IPS-20b (cell line): ENCODE results near the gene FAM240B.

Experiments
- H3K27ac ChIP-seq: one replicate; pipeline ENCODE4 v1.5.1; 2013; ENCODE audit warnings: low read length
- H3K27me3 ChIP-seq: 2 replicates; pipeline ENCODE4 v1.6.1; 2013; ENCODE audit warnings: mild to moderate bottlenecking, low read length, inconsistent platforms; ENCODE audit not compliant: insufficient read depth
- H3K36me3 ChIP-seq: 2 replicates; pipeline ENCODE4 v1.6.1; 2013; ENCODE audit warnings: low read depth, mild to moderate bottlenecking, inconsistent platforms, low read length, moderate library complexity; ENCODE audit not compliant: insufficient read depth
- H3K4me1 ChIP-seq: 2 replicates; pipeline ENCODE4 v1.6.1; 2013; ENCODE audit warnings: mild to moderate bottlenecking, control low read depth, inconsistent platforms, low read length, moderate library complexity; ENCODE audit not compliant: insufficient read depth
- H3K4me3 ChIP-seq: 2 replicates; pipeline ENCODE4 v1.5.1; 2013; ENCODE audit warnings: mild to moderate bottlenecking, low read length, inconsistent platforms
- H3K9ac ChIP-seq: 2 replicates; pipeline ENCODE4 v1.6.1; 2013; ENCODE audit warnings: low read depth, mild to moderate bottlenecking, inconsistent platforms, low read length, moderate library complexity
- H3K9me3 ChIP-seq: 2 replicates; pipeline ENCODE4 v1.6.1; 2013; ENCODE audit warnings: mild to moderate bottlenecking, low read depth, low read length, inconsistent platforms; ENCODE audit not compliant: insufficient read depth

Gene FAM240B

DNA sequence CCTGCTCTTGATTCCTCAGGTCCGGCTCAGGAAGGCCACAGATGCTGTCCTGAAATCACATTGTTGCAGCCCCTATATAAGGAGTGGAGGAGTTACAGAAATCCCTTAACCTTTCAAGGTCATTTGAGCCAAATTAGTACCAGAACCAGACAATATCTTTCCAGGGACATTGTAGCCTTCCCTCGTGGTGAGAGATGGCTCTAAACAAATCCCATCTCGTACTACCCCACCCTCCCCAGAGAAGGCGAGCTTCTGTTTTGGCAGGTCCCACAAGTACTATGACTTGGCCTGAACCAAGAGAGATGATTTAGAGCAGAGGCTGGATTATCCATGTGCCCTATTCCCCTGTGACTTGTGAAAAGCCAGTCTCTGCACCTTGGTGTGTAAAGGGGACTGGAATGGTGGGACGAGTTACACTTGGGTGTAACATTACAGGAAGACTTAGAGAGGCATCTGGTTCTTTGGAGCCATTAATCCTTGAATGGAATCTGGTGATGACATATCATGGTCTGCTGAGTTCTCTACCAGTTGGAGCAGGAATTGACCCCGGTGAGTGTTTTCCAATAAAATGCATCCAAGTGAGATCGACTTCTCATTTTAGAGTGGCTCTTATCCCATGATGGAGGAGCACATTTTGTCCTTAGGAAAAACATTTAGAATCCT, at the start of gene FAM240B:
Gene FAM240B (minus strand): TSS at position 51 of the 663 bp plus-strand sequence. CDS start 16,134 bp downstream, outside the sequence.
- no peaks in the 10 kb centered on the region for H3K9me3 ChIP-seq
- no peaks in the 10 kb centered on the region for H3K27me3 ChIP-seq
- H3K4me3 ChIP-seq: no peak within 1 kb of the TSS
- no peak within 1 kb of the TSS for H3K27ac ChIP-seq
- no peaks in the 10 kb centered on the region for H3K36me3 ChIP-seq
- H3K4me1 ChIP-seq: 0 out of 2 replicates have a peak, but pooled peaks cover 3% of the 10 kb centered on the region
- H3K9ac ChIP-seq: no peak within 1 kb of the TSS

DNA sequence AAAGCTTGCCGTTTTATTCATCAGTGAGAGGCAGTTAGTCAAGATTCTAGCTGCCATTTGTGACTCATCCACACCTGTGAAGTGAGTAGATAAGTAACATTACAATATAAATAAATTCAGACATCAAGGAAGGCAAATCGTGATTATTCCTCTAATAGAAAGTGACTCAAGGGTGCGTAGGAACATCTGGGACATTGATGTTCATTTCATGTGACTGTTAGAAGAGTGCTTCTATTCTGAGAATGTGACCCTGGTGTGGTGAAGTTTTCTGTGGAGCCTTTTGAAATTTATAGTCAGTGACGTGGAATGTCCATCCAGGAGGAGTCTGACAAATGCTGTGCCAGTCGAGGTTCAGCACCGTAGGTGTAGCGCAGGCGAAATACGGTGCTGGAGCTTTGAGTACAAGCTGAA, 48.4 kb upstream of the FAM240B start:
- no peaks in the 10 kb centered on the region for H3K4me1 ChIP-seq
- no peak overlapping the region for H3K9ac ChIP-seq
- no peaks in the 10 kb centered on the region for H3K36me3 ChIP-seq
- H3K27ac ChIP-seq: no peak overlapping the region
- H3K27me3 ChIP-seq: no peaks in the 10 kb centered on the region
- H3K9me3 ChIP-seq: no peaks in the 10 kb centered on the region; the same call in 1 of the 2 replicates
- H3K4me3 ChIP-seq: no peak overlapping the region

DNA sequence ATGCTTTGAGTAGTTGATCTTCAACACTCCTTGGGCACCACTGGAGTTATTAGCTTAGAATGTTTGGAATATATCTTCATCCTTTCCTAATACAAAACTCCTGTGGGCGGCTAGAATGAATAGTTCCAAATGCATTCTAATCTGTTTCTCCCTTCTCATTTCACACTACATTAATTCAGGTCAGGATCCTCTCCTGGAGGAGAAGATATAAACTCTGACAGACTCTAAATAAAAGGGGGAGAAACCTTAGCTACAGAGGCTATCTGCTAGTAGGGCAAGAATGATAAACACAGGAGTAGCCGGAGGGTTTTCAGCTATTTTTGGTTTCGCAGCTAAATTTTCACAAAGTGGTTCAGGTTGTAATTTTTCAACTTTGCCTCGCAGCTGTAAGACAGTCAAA, 45.2 kb upstream of the FAM240B start:
- Histone ChIP-seq H3K27me3 (no peaks in the 10 kb centered on the region), H3K9me3 (no peaks in the 10 kb centered on the region; the same call in 1 of the 2 replicates), H3K36me3 (no peaks in the 10 kb centered on the region), H3K4me1 (peaks cover 17% of the 10 kb centered on the region; the same call in 1 of the 2 replicates), H3K27ac (no peak overlapping the region), H3K9ac (no peak overlapping the region), H3K4me3 (no peak overlapping the region)

DNA sequence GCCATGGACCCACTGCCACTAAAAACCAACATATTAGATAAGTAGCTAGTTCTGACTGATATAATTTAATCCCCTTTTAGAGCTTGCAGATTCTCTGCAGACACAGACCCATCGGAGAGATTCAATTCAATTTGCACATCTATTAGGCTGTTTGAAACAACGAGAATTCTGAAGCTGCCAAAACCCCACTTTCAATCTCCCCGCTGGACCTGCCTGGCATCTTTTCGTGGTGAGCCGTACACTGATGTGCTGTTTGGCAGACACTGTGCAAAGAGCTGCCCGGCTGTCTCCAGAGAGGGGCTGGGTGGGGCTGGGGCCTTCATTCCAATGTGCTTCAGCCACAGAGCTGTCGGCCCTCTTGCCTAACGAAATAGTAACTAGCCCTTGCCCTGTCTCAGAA, 42.1 kb upstream of the FAM240B start:
- Histone ChIP-seq H3K4me1 (peaks cover 17% of the 10 kb centered on the region; the same call in 1 of the 2 replicates), H3K27ac (no peak overlapping the region), H3K9me3 (no peaks in the 10 kb centered on the region), H3K9ac (peak overlapping the region; percentile 17; the same call in 1 of the 2 replicates), H3K36me3 (no peaks in the 10 kb centered on the region), H3K27me3 (no peaks in the 10 kb centered on the region), H3K4me3 (no peak overlapping the region; the same call in 1 of the 2 replicates)

DNA sequence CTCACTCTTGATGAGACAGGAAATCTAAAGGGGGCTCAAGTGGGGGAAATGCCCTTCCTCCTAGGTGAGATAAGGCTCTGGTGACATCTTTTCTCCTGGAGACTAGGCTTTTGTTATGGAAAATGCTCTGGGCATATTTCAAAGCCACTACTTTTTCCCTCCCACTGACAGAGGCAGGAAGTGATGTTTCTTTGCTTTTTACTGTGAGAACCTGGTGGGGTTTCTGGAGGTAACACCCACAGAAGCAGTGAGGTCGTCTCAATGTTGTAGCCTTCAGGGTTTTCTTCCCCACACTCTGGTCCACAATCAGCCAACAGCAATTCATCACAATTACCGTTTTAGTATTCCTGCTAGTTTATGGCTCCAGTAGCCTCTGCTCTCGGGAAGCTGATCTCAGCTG, 41.4 kb upstream of the FAM240B start:
- H3K27me3 ChIP-seq: no peaks in the 10 kb centered on the region
- peak overlapping the region; percentile 52 for H3K27ac ChIP-seq
- H3K36me3 ChIP-seq: no peaks in the 10 kb centered on the region
- peaks cover 17% of the 10 kb centered on the region; the same call in 1 of the 2 replicates for H3K4me1 ChIP-seq
- peak overlapping the region; percentile 29; the same call in 1 of the 2 replicates for H3K9ac ChIP-seq
- H3K4me3 ChIP-seq: peak overlapping the region; percentile 25
- H3K9me3 ChIP-seq: no peaks in the 10 kb centered on the region

DNA sequence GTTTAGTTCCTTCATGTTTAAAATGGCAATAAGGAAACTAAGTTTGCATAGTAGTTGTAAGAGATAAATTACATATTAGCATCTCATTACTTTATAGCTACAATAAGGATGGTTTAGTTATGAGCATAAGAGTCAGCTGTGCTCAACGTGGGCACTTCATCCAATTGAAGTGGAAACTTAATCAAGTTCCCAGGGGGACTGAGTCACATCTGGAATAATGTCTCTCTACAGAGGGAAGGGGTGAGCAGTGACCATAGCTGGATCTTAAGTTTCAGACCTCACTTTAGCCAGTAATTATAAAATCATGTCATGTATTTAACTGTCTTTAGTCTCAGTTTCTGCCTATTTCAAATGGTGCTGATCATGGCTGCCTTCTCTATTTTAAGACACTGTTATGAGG, 36.8 kb upstream of the FAM240B start:
- H3K9me3 ChIP-seq: no peaks in the 10 kb centered on the region
- no peaks in the 10 kb centered on the region for H3K36me3 ChIP-seq
- no peak overlapping the region for H3K4me3 ChIP-seq
- H3K27ac ChIP-seq: no peak overlapping the region
- peaks cover 16% of the 10 kb centered on the region for H3K4me1 ChIP-seq
- H3K27me3 ChIP-seq: no peaks in the 10 kb centered on the region
- no peak overlapping the region for H3K9ac ChIP-seq

DNA sequence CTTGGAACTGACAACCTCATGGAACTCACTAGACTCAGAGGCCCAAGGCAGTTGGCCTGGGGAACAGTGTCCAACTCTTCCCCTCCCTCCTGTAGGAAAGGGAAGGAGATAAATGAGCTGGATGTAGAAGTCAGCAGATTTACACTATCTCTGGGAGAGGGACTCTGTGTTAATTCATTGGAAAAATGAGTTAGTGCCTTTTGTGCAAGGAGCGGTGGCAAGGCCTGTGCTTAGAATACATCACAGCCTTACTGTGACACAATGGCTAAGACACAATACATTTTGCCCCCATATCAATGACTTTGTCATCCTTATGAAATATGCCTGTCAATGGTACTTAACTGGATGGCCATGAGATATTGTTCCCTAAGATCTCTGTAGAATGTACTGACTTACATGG, 28.0 kb upstream of the FAM240B start:
- no peaks in the 10 kb centered on the region for H3K27me3 ChIP-seq
- H3K9ac ChIP-seq: no peak overlapping the region
- H3K4me1 ChIP-seq: peaks cover 4% of the 10 kb centered on the region; the same call in 1 of the 2 replicates
- no peak overlapping the region for H3K27ac ChIP-seq
- H3K36me3 ChIP-seq: no peaks in the 10 kb centered on the region
- no peaks in the 10 kb centered on the region for H3K9me3 ChIP-seq
- H3K4me3 ChIP-seq: no peak overlapping the region

DNA sequence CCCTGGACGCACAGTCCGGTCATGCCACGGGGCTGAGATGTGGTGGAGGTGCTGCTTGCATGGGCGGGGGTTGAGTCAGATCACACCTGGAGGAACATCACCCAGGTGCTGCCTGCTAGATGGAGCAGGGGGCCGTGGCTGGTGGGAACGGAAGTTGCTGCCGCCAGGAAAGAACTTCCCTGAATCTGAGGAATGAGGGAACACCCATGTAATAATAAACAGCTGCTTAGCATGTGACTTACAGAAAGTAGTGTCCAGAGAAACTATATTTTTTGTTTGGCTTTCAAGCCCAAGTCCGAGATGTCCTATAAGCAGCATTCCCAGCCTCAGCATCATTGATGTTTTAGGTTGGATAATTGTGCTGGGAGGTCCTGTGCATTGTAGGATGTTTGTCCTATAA, 27.1 kb upstream of the FAM240B start:
- Histone ChIP-seq H3K9ac (no peak overlapping the region), H3K36me3 (no peaks in the 10 kb centered on the region), H3K4me1 (0 out of 2 replicates have a peak, but pooled peaks cover under 1% of the 10 kb centered on the region), H3K27ac (no peak overlapping the region), H3K27me3 (no peaks in the 10 kb centered on the region), H3K4me3 (no peak overlapping the region), H3K9me3 (no peaks in the 10 kb centered on the region)

DNA sequence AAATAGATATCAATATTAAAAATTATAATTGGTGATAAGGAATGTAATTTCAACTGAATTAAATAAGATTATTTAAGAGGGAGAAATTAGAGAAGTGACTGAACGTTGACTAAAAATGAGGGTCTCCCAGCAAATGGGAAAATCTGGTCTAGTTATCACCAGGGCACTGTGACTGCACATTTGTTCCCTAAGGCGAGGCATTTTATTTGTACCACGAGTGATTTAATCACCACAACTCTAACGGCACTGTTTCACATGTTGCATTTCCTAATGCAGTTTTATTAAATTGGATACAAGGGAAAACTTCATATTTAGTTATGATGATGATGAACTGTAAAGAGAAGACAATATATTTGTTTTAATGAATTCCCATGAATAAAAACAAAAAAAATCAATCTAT, 26.4 kb upstream of the FAM240B start:
- H3K27me3 ChIP-seq: no peaks in the 10 kb centered on the region
- no peak overlapping the region for H3K4me3 ChIP-seq
- H3K9me3 ChIP-seq: no peaks in the 10 kb centered on the region
- no peak overlapping the region for H3K27ac ChIP-seq
- no peak overlapping the region for H3K9ac ChIP-seq
- H3K36me3 ChIP-seq: no peaks in the 10 kb centered on the region
- H3K4me1 ChIP-seq: no peaks in the 10 kb centered on the region

DNA sequence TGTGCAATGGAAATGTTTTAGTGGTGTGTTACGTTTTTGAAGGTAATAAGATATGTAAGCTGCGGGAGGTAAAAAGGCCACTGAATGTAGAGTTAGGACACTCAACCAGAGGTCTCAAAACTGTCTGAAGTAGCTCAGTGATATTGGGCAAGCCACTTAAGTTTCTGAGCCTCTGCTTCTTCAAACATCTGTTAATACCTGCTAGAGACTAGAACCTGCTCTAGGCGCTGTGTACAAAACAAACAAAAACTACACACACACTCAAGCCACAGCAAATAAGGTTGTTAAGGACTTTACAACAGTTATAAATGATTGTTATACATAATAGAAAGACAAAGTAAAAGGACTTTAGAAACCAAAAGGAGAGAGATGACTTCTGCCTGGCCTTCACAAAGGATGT, 24.6 kb upstream of the FAM240B start:
- Histone ChIP-seq H3K36me3 (no peaks in the 10 kb centered on the region), H3K27me3 (no peaks in the 10 kb centered on the region), H3K9me3 (no peaks in the 10 kb centered on the region), H3K9ac (no peak overlapping the region), H3K4me1 (no peaks in the 10 kb centered on the region), H3K27ac (no peak overlapping the region), H3K4me3 (no peak overlapping the region)

DNA sequence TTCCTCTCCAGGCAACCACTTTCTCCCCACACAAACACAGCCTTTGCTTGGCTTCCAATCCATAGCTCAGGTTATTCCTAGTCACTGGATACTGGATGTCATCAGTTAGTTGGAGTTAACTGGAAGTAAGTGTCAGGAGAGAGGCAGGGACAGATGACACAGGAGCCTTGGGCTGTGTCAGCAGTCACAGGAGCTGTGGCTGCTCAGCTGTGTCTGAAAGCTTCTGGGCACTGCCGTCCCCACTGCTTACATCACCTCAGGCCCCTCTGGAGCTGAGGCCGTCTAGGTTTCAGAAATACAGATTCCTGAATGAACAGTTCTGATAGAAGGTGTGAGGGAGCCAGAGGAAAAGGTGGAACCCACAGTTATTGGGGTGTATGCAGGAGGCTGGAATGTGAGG, 17.3 kb upstream of the FAM240B start:
- no peaks in the 10 kb centered on the region for H3K9me3 ChIP-seq
- no peaks in the 10 kb centered on the region for H3K27me3 ChIP-seq
- no peaks in the 10 kb centered on the region for H3K4me1 ChIP-seq
- no peak overlapping the region for H3K27ac ChIP-seq
- no peaks in the 10 kb centered on the region for H3K36me3 ChIP-seq
- no peak overlapping the region for H3K4me3 ChIP-seq
- no peak overlapping the region for H3K9ac ChIP-seq

DNA sequence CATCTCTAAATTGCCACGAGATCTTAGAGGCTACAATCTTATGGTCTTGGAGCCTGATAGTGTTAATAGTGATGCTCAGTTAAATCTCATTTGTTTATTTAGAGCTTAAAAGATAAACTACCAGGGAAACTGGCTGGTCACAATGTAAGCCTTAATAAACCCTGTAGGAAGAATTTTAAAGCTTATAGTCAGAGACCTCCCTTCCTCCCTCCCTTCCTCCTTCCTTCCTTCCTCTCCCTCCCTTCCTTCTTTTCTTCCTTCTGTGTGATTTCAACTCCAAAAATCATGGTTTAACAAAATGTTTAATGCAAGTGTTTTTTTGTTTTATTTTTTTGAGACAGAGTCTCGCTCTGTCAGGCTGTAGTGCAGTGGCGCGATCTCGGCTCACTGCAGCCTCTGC, 14.9 kb upstream of the FAM240B start:
- H3K9me3 ChIP-seq: no peaks in the 10 kb centered on the region
- no peaks in the 10 kb centered on the region for H3K4me1 ChIP-seq
- H3K36me3 ChIP-seq: no peaks in the 10 kb centered on the region
- no peak overlapping the region for H3K27ac ChIP-seq
- H3K4me3 ChIP-seq: no peak overlapping the region
- no peaks in the 10 kb centered on the region for H3K27me3 ChIP-seq
- no peak overlapping the region for H3K9ac ChIP-seq
